Measurements from ENCODE around the gene UMAD1. TPM values are rescaled to one million over a fixed set of nuclear protein-coding genes. Genes with fewer than 3 reads are reported as not detected.
"Not testable (repeated sequence)": the region's sequence is repeated elsewhere in the genome, so short reads cannot be mapped to it uniquely, and the experiment has no call there.

Gene UMAD1
- total RNA-seq, 4 donors from 2014 or later, result 1.3 to 32.9 (median 15.3) TPM

DNA sequence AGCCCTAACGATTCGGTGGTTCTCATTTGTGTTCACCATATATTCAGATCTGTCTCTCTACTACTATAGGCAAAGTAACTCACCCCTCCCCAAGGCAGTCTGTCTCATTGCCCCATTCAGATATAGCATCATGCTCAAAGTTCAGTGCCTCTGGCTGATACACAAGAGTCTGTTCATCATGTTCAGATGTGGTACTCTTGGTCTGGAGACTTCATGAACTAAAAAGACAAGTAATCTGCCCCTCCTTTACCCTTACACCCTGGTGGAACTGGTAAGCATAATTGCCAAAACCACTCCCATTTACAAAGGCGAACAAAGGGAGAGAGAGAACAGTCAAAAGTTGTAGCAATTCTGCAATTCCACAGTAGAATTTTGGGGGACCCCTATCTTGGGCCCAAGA is 29.9 kb downstream of the UMAD1 start:
- intact Hi-C loops (cut with DNase I; ENCODE audit: low total_unique reads), result no loop called here
- no peaks in the 10 kb centered on the region for H3K4me1 ChIP-seq
- H3K9me3 ChIP-seq, result no peaks in the 10 kb centered on the region
- H3K27me3 ChIP-seq, result no peaks in the 10 kb centered on the region
- H3K36me3 ChIP-seq, result no peaks in the 10 kb centered on the region
- no peak overlapping the region for H3K27ac ChIP-seq
- DNase-seq, result no peak
- no peak overlapping the region for H3K4me3 ChIP-seq
- TF ChIP-seq, protein P1, sequence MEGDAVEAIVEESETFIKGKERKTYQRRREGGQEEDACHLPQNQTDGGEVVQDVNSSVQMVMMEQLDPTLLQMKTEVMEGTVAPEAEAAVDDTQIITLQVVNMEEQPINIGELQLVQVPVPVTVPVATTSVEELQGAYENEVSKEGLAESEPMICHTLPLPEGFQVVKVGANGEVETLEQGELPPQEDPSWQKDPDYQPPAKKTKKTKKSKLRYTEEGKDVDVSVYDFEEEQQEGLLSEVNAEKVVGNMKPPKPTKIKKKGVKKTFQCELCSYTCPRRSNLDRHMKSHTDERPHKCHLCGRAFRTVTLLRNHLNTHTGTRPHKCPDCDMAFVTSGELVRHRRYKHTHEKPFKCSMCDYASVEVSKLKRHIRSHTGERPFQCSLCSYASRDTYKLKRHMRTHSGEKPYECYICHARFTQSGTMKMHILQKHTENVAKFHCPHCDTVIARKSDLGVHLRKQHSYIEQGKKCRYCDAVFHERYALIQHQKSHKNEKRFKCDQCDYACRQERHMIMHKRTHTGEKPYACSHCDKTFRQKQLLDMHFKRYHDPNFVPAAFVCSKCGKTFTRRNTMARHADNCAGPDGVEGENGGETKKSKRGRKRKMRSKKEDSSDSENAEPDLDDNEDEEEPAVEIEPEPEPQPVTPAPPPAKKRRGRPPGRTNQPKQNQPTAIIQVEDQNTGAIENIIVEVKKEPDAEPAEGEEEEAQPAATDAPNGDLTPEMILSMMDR (IDR thresholded peaks at IDR 0.05), result no peak
- no peak for TF ChIP-seq POLR2A (IDR thresholded peaks at IDR 0.05)

DNA sequence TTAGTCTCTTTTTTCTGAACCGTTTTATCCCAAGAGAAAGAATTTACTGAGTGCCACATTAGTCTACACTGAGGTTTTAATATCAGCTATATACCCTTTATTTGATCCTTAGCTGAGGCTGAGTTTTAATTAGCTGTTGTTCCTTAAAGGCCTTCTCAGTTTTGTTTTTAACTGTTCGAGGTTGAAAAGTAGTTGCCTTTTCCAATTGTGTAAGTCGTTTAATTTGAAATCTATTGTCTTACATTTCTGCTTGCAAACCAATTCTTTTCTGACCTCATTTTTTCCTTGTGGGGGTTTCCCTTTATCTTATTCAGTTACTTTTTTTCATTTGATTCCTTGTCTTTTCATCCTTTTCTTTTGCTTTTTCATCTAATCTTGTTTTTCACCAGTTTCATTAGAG is 30.8 kb downstream of the UMAD1 start:
- H3K27ac ChIP-seq, result no peak overlapping the region
- no peak for TF ChIP-seq POLR2A (IDR thresholded peaks at IDR 0.05)
- TF ChIP-seq, protein P1 (IDR thresholded peaks at IDR 0.05), result no peak
- intact Hi-C loops (cut with DNase I; ENCODE audit: low total_unique reads), result no loop called here

DNA sequence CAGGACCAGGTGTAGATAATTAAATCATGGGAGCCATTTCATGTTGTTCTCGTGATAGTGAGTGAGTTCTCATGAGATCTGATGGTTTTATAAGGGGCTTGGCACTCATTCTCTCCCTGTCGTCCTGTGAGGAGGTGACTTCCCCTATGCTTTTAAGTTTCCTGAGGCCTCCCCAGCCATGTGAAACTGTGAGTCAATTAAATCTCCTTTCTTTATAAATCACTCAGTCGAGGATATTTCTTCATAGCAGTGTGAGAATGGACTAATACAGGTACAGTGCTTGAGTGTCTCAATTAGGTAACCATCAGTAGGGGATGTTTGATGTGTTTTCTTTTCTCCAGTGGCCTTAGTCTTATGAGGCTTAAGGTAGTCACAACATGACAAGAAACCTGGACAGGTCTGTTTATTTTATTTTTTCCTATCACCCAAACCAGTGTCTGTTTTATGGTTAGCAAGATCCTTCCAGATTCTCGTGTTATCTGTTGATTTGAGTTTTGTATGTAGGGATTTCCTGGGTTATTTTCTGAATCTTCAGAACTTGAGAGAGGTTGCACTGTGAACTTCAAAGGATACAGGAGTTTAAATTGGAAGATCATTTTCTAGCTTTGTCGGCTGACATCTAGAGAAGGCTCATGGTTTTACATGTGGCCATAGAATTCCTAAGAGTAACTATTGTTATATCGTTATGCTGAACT is 32.1 kb downstream of the UMAD1 start:
- Histone ChIP-seq H3K27me3 (no peaks in the 10 kb centered on the region), H3K27ac (no peak overlapping the region), H3K4me1 (no peaks in the 10 kb centered on the region), H3K9me3 (no peaks in the 10 kb centered on the region), H3K4me3 (no peak overlapping the region), H3K36me3 (no peaks in the 10 kb centered on the region)
- intact Hi-C loops (cut with DNase I; ENCODE audit: low total_unique reads), result no loop called here
- DNase-seq, result no peak
- TF ChIP-seq POLR2A (IDR thresholded peaks at IDR 0.05), result no peak
- TF ChIP-seq, protein P1 (IDR thresholded peaks at IDR 0.05), result no peak

More for the DNA sequence above, 30.8 kb downstream of the UMAD1 start:
- H3K27me3 ChIP-seq, result no peaks in the 10 kb centered on the region
- H3K4me3 ChIP-seq, result no peak overlapping the region
- H3K4me1 ChIP-seq, result no peaks in the 10 kb centered on the region
- no peaks in the 10 kb centered on the region for H3K9me3 ChIP-seq
- H3K36me3 ChIP-seq, result no peaks in the 10 kb centered on the region
- DNase-seq, result no peak

GRCh38 chr7:7673240-7673550 is 32.6 kb downstream of the UMAD1 start:
- Histone ChIP-seq H3K4me3 (no peak overlapping the region), H3K36me3 (no peaks in the 10 kb centered on the region), H3K4me1 (no peaks in the 10 kb centered on the region), H3K27me3 (no peaks in the 10 kb centered on the region), H3K9me3 (no peaks in the 10 kb centered on the region), H3K27ac (no peak overlapping the region)
- TF ChIP-seq, protein P1 (IDR thresholded peaks at IDR 0.05), result no peak
- no peak for TF ChIP-seq POLR2A (IDR thresholded peaks at IDR 0.05)
- intact Hi-C loops (cut with DNase I; ENCODE audit: low total_unique reads), result no loop called here
- DNase-seq, result no peak

DNA sequence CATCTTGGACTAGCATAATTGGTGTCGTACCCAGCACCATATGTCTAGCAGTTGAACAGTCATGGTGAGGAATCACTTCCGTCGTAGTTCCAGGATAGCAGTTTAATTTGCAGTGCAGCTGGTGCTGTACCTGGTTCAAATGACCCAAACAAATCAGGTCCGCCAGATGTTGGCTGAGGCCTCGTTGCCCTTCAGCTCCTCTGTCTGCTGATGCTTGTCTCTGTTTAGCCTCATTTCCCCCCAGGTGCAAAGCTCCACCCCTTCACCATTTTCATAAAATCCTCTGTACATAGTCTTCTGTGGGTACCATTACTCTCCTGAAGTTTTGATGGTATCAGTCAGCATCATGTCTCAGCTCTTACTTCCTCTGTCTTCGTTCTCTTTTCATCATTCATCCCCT is 35.1 kb downstream of the UMAD1 start:
- intact Hi-C loops (cut with DNase I; ENCODE audit: low total_unique reads), result no loop called here
- TF ChIP-seq, protein P1 (IDR thresholded peaks at IDR 0.05), result no peak
- TF ChIP-seq POLR2A (IDR thresholded peaks at IDR 0.05), result no peak
- H3K27ac ChIP-seq, result no peak overlapping the region
- no peak overlapping the region for H3K4me3 ChIP-seq
- no peaks in the 10 kb centered on the region for H3K4me1 ChIP-seq
- H3K9me3 ChIP-seq, result no peaks in the 10 kb centered on the region
- no peaks in the 10 kb centered on the region for H3K27me3 ChIP-seq
- DNase-seq, result no peak
- no peaks in the 10 kb centered on the region for H3K36me3 ChIP-seq

GRCh38 chr7:7679640-7680039 is 39.1 kb downstream of the UMAD1 start:
- H3K4me1 ChIP-seq; H3K27ac ChIP-seq; H3K4me3 ChIP-seq; H3K36me3 ChIP-seq; intact Hi-C loops (cut with DNase I; ENCODE audit: low total_unique reads); DNase-seq; H3K9me3 ChIP-seq; H3K27me3 ChIP-seq: not testable (repeated sequence)
